Measurements from ENCODE around the gene SYNPO2.

DNA sequence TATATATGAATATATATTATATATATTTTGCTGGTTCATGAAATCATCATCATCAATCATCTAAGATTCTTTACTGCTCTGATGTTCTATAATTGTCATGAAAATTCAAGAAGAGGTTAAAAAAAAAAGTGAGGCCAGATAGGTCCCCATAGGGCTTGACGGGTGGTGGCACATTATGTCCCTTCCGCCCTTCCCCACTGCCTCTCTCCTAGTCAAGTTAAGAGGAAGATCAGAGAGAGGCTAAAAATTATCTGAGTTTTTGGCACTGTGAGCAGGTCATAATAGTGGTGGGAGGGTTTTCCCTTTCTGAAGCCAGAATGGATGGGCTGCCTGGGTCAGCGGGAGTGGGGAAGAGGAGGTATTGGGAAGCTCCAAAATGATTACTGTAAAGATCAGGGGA is 5.4 kb downstream of the SYNPO2 start:
- TF ChIP-seq, protein P1, sequence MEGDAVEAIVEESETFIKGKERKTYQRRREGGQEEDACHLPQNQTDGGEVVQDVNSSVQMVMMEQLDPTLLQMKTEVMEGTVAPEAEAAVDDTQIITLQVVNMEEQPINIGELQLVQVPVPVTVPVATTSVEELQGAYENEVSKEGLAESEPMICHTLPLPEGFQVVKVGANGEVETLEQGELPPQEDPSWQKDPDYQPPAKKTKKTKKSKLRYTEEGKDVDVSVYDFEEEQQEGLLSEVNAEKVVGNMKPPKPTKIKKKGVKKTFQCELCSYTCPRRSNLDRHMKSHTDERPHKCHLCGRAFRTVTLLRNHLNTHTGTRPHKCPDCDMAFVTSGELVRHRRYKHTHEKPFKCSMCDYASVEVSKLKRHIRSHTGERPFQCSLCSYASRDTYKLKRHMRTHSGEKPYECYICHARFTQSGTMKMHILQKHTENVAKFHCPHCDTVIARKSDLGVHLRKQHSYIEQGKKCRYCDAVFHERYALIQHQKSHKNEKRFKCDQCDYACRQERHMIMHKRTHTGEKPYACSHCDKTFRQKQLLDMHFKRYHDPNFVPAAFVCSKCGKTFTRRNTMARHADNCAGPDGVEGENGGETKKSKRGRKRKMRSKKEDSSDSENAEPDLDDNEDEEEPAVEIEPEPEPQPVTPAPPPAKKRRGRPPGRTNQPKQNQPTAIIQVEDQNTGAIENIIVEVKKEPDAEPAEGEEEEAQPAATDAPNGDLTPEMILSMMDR (IDR thresholded peaks at IDR 0.05): no peak
- no peak for TF ChIP-seq POLR2A (IDR thresholded peaks at IDR 0.05)

All from testis (tissue), 2 donors.